Neural progenitor cell (in vitro differentiated cells): ENCODE measurements around the gene RNU7-1.

ENCODE experiments used
- EZH2 ChIP-seq: fragments of 200-600 bp; sonication (generic); IDR thresholded peaks from 2 replicates; pipeline ENCODE4 v1.6.1; 2017; ENCODE audit warnings: antibody characterized with exemption, mild to moderate bottlenecking, moderate library complexity
- TF ChIP-seq, protein P1 (sequence below): fragments of 200-600 bp; sonication (generic); IDR thresholded peaks from 2 replicates; pipeline ENCODE4 v1.5.1; 2017; ENCODE audit warnings: antibody characterized with exemption, mild to moderate bottlenecking

- TF ChIP-seq, protein P1, sequence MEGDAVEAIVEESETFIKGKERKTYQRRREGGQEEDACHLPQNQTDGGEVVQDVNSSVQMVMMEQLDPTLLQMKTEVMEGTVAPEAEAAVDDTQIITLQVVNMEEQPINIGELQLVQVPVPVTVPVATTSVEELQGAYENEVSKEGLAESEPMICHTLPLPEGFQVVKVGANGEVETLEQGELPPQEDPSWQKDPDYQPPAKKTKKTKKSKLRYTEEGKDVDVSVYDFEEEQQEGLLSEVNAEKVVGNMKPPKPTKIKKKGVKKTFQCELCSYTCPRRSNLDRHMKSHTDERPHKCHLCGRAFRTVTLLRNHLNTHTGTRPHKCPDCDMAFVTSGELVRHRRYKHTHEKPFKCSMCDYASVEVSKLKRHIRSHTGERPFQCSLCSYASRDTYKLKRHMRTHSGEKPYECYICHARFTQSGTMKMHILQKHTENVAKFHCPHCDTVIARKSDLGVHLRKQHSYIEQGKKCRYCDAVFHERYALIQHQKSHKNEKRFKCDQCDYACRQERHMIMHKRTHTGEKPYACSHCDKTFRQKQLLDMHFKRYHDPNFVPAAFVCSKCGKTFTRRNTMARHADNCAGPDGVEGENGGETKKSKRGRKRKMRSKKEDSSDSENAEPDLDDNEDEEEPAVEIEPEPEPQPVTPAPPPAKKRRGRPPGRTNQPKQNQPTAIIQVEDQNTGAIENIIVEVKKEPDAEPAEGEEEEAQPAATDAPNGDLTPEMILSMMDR: no peak
- no peak for TF ChIP-seq EZH2
Measured at GRCh38 chr12:6923851-6924250, 19.8 kb upstream of the RNU7-1 start.
